Calu3 (cell line): Measurements from ENCODE around the gene ZFYVE9. TPM values are rescaled to one million over a fixed set of nuclear protein-coding genes. Genes with fewer than 3 reads are reported as not detected.

Experiments
- BruUV-seq: library from RNA; stranded (reverse); fragments of 400-500 nt; replicated peaks from 2 replicates; lab custom pipeline; 2021; lab: Mats Ljungman, UMichigan
- CTCF ChIA-PET: fragments of 300-600 bp; sonication (Branson Sonifier 250); formaldehyde crosslinking; loops from one replicate; lab custom pipeline; 2022; ENCODE audit warnings: antibody characterized with exemption; lab: Charles Lee
- DNase-seq: peaks from one replicate; pipeline ENCODE4 v3.0.0; 2022
- H3K27ac Mint-ChIP-seq: one replicate; pipeline ENCODE4 v1.8.0; 2022; ENCODE audit warnings: mixed read lengths; ENCODE audit not compliant: unreplicated experiment
- H3K27me3 Mint-ChIP-seq: one replicate; pipeline ENCODE4 v1.8.0; 2022; ENCODE audit warnings: mixed read lengths; ENCODE audit not compliant: unreplicated experiment
- H3K36me3 Mint-ChIP-seq: one replicate; pipeline ENCODE4 v1.8.0; 2022; ENCODE audit warnings: mild to moderate bottlenecking, moderate library complexity, mixed read lengths; ENCODE audit not compliant: insufficient read depth, unreplicated experiment
- H3K4me1 Mint-ChIP-seq: one replicate; pipeline ENCODE4 v1.8.0; 2022; ENCODE audit warnings: mild to moderate bottlenecking, low read depth, mixed read lengths; ENCODE audit not compliant: unreplicated experiment
- H3K4me3 Mint-ChIP-seq: one replicate; pipeline ENCODE4 v1.8.0; 2022; ENCODE audit warnings: mild to moderate bottlenecking, low read depth, moderate library complexity, mixed read lengths; ENCODE audit not compliant: unreplicated experiment
- H3K9me3 Mint-ChIP-seq: one replicate; pipeline ENCODE4 v1.8.0; 2022; ENCODE audit warnings: low read depth, mixed read lengths; ENCODE audit not compliant: unreplicated experiment
- CTCF ChIP-seq: fragments of 200-600 bp; IDR thresholded peaks from one replicate; pipeline ENCODE4 v1.8.0; 2022; ENCODE audit warnings: antibody characterized with exemption; ENCODE audit not compliant: unreplicated experiment
- intact Hi-C: fragments of 100-400 bp; cut with micrococcal nuclease; formaldehyde crosslinking; loops from one replicate; pipeline ENCODE4 v1.10.0; 2022; ENCODE audit not compliant: unreplicated experiment
- total RNA-seq: library from RNA; stranded (reverse); gene quantifications from 2 replicates; pipeline ENCODE4 v1.2.3, GENCODE V29; 2022

The ZFYVE9 gene
- total RNA-seq, 1 experiment from 2014 or later: 13.6 TPM

GRCh38 chr1:52127181-52128180, 14.4 kb upstream of the ZFYVE9 start:
- Mint-ChIP-seq H3K27ac (no peak overlapping the region), H3K4me3 (no peak overlapping the region), H3K36me3 (no peaks in the 10 kb centered on the region), H3K27me3 (peaks cover 58% of the 10 kb centered on the region), H3K4me1 (no peaks in the 10 kb centered on the region), H3K9me3 (no peaks in the 10 kb centered on the region)
- intact Hi-C loops: loop anchor here (1.0 to 10.0 kb wide), 2 partner anchors 169 to 547 kb away; no protein-coding TSS in a partner anchor
- CTCF ChIA-PET: interaction anchor here (0.9 to 1.1 kb wide), 5 partner anchors 169 to 277 kb away, joined by 3 read pairs; partner anchors contain the start of genes CC2D1B, ORC1 and PRPF38A
- TF ChIP-seq CTCF: peak; percentile 51
- no TSS peak for BruUV-seq
- DNase-seq: peak; percentile 47

DNA sequence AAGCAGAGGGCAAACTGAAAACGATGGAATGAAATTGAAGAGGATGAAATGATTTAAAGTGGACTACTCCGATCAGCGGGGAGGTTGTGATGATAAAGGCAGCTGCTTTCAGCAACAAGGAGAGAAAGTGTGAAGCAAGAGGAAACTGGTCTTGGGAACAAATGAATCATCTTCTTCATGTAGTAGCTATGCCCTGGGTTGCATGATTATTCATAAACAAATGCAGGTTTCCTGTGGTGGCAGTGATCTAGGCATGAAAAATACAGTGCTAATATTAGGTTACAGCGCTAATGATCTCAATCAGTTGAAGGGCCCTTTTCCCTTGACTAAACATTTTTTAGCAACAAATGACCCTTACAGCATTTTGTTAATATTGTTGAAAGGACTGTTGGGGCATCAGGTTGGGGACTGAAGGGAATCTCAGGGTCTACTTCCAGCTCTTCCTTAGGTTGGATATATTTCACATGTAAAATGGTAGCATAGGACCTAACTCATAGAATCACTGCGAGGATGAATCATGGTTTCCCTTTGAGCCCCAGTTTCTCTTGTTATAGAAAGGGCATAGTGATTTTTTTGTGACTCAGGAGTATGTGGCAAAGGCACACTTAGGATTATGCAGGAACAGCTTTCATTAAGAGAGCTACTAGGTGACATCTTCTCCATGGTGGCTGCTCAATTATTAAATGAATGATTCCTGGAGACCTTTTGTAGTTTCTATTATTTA, 1.9 kb upstream of the ZFYVE9 start:
- intact Hi-C loops: loop anchor here (5.0 kb wide), 1 partner anchor 227 kb away; the partner anchor contains the start of gene CC2D1B
- peaks cover 18% of the 10 kb centered on the region for H3K4me1 Mint-ChIP-seq
- H3K27me3 Mint-ChIP-seq: no peaks in the 10 kb centered on the region
- no peak overlapping the region for H3K27ac Mint-ChIP-seq
- TF ChIP-seq CTCF: no peak
- H3K36me3 Mint-ChIP-seq: peaks cover 20% of the 10 kb centered on the region
- H3K9me3 Mint-ChIP-seq: no peaks in the 10 kb centered on the region
- DNase-seq: no peak
- H3K4me3 Mint-ChIP-seq: no peak overlapping the region
- BruUV-seq: no TSS peak
- CTCF ChIA-PET: no interaction called here

DNA sequence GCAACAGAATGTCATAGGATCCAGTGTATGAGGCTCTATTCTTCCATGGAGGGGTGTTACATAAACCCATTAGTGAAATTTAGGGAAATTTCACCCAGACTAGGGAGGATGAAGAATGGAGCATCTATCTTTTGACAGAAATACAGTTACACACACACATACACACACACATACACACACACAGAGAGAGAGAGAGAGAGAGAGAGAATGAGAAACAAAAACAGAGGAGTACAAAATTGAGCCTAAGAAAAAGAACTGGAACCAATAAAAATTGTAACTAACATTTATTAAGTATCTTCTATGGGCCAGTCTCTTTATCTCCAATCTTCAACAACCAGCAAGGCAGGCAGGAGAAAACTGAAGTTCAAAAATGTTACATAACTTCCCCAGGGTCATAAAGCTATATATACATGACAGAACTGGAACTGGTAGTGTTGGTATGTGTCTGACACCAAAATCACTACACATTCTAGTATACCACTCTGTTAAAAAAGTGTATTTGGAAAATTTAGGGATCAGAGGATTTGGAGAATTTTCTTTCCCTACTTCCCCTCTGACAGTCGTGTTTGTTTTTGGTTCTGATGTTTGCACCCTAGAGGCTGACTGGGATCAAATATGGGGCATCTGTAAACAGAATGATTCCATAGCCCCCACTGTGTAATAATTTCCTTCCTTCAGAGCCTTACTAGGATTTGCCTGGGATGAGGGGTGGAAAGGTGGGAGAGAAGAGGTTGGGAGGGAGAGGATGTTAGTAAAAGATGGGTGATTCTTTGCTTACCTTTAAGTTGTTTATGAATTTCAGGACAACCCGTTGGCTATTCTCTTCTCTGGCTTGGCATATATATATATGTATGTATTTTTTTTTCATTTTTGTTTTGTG, 1.0 kb upstream of the ZFYVE9 start:
- no peaks in the 10 kb centered on the region for H3K27me3 Mint-ChIP-seq
- DNase-seq: no peak
- peaks cover 18% of the 10 kb centered on the region for H3K4me1 Mint-ChIP-seq
- intact Hi-C loops: loop anchor here (5.0 kb wide), 1 partner anchor 226 kb away; the partner anchor contains the start of gene CC2D1B
- H3K4me3 Mint-ChIP-seq: peak overlapping the region; percentile 79
- H3K27ac Mint-ChIP-seq: peak overlapping the region; percentile 22
- CTCF ChIA-PET: no interaction called here
- H3K36me3 Mint-ChIP-seq: peaks cover 20% of the 10 kb centered on the region
- TF ChIP-seq CTCF: no peak
- H3K9me3 Mint-ChIP-seq: no peaks in the 10 kb centered on the region
- no TSS peak for BruUV-seq
